ENCODE results near the gene PLEKHA8.

Gene PLEKHA8

DNA sequence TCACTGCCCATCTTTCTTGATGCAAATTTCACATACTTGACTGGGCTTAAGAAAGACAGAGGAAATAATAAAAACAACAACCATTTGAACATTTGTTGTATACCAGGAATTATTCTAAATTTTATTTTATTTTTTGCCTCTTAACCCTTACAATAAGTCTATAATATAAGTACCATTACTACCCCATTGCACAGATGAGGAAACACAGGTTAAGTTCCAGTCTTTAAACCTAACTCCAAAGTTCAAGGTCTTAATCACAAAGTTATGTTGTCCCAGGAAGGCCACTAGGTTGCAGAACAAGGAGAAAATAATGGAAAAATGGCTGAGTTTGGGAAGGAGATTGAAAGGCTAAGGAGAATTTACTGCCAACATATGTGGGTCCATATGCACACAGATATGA lies 5.2 kb upstream of the PLEKHA8 start:
- Histone ChIP-seq H3K79me2 (ENCODE audit: control insufficient read depth, insufficient read depth, low read length, poor library complexity) (peaks cover 2% of the 10 kb centered on the region), H3K36me3 (ENCODE audit: control insufficient read depth in 1 of 2, insufficient read depth in 2 of 2, low read length in 2 of 2) (peaks cover 3% of the 10 kb centered on the region in 2 experiments), H4K8ac (ENCODE audit: low read depth, low read length) (no peak overlapping the region), H2BK120ac (ENCODE audit: insufficient read depth, low read length, poor library complexity) (no peak overlapping the region), H3K27me3 (ENCODE audit: insufficient read depth, low read length) (no peaks in the 10 kb centered on the region), H4K12ac (ENCODE audit: low read depth, low read length) (no peak overlapping the region), H3K18ac (ENCODE audit: low read length) (no peak overlapping the region), H2AK5ac (ENCODE audit: low read length) (no peak overlapping the region), H3K23ac (ENCODE audit: low read length) (no peak overlapping the region), H3K9me3 (ENCODE audit: insufficient read depth, low read depth, low read length) (no peaks in the 10 kb centered on the region), H3K4me1 (ENCODE audit: control insufficient read depth in 1 of 2, insufficient read depth in 2 of 2, low read length in 2 of 2) (peaks cover 0 to 3% of the 10 kb centered on the region in 2 experiments), H3K79me1 (ENCODE audit: low read length) (peaks cover 6% of the 10 kb centered on the region), H2BK5ac (ENCODE audit: low read depth, low read length, poor library complexity) (no peak overlapping the region), H3K27ac (ENCODE audit: low read depth, low read length) (no peak overlapping the region), H2BK12ac (ENCODE audit: low read length) (no peak overlapping the region), H3K14ac (ENCODE audit: low read length) (no peak overlapping the region), H3K4ac (ENCODE audit: low read depth, low read length) (no peak overlapping the region), H2AFZ (ENCODE audit: insufficient read depth, low read length, poor library complexity) (no peak overlapping the region), H3K4me3 (ENCODE audit: low read depth, low read length) (no peak overlapping the region), H3K4me2 (ENCODE audit: low read length) (no peak overlapping the region), H3K9ac (ENCODE audit: low read length) (no peak overlapping the region), H4K91ac (ENCODE audit: low read depth, low read length) (no peak overlapping the region)
- no peak for DNase-seq

DNA sequence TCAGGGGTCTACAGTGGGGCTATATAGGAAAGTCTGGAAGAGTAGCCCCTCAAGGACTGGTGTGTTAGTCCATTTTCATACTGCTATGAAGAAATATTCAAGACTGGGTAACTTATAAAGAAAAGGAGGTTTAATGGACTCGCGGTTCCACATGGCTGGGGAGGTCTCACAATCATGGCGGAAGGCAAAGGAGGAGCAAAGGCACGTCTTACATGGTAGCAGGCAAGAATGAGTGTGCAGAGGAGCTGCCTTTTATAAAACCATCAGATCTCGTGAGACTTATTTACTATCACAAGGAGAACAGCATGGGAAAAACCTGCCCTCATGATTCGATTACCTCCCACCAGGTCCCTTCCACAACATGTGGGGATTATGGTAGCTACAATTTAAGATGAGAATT lies 4.7 kb upstream of the PLEKHA8 start:
- no peak for DNase-seq
- Histone ChIP-seq H3K14ac (ENCODE audit: low read length) (no peak overlapping the region), H4K8ac (ENCODE audit: low read depth, low read length) (no peak overlapping the region), H3K27me3 (ENCODE audit: insufficient read depth, low read length) (no peaks in the 10 kb centered on the region), H3K4me2 (ENCODE audit: low read length) (no peak overlapping the region), H4K12ac (ENCODE audit: low read depth, low read length) (no peak overlapping the region), H3K18ac (ENCODE audit: low read length) (no peak overlapping the region), H3K9me3 (ENCODE audit: insufficient read depth, low read depth, low read length) (no peaks in the 10 kb centered on the region), H3K4me3 (ENCODE audit: low read depth, low read length) (no peak overlapping the region), H2BK5ac (ENCODE audit: low read depth, low read length, poor library complexity) (no peak overlapping the region), H4K91ac (ENCODE audit: low read depth, low read length) (no peak overlapping the region), H3K4me1 (ENCODE audit: control insufficient read depth in 1 of 2, insufficient read depth in 2 of 2, low read length in 2 of 2) (peaks cover 0 to 3% of the 10 kb centered on the region in 2 experiments), H3K36me3 (ENCODE audit: control insufficient read depth in 1 of 2, insufficient read depth in 2 of 2, low read length in 2 of 2) (peaks cover 0 to 3% of the 10 kb centered on the region in 2 experiments), H2AK5ac (ENCODE audit: low read length) (no peak overlapping the region), H2BK12ac (ENCODE audit: low read length) (no peak overlapping the region), H2AFZ (ENCODE audit: insufficient read depth, low read length, poor library complexity) (no peak overlapping the region), H2BK120ac (ENCODE audit: insufficient read depth, low read length, poor library complexity) (no peak overlapping the region), H3K79me2 (ENCODE audit: control insufficient read depth, insufficient read depth, low read length, poor library complexity) (peaks cover 5% of the 10 kb centered on the region), H3K9ac (ENCODE audit: low read length) (no peak overlapping the region), H3K79me1 (ENCODE audit: low read length) (peaks cover 9% of the 10 kb centered on the region), H3K27ac (ENCODE audit: low read depth, low read length) (no peak overlapping the region), H3K4ac (ENCODE audit: low read depth, low read length) (peak overlapping the region; percentile 14), H3K23ac (ENCODE audit: low read length) (no peak overlapping the region)
- WGBS (ENCODE audit: extremely low coverage, insufficient coverage, insufficient read length): no CpG with 5 or more reads among the region's 6 CpGs

DNA sequence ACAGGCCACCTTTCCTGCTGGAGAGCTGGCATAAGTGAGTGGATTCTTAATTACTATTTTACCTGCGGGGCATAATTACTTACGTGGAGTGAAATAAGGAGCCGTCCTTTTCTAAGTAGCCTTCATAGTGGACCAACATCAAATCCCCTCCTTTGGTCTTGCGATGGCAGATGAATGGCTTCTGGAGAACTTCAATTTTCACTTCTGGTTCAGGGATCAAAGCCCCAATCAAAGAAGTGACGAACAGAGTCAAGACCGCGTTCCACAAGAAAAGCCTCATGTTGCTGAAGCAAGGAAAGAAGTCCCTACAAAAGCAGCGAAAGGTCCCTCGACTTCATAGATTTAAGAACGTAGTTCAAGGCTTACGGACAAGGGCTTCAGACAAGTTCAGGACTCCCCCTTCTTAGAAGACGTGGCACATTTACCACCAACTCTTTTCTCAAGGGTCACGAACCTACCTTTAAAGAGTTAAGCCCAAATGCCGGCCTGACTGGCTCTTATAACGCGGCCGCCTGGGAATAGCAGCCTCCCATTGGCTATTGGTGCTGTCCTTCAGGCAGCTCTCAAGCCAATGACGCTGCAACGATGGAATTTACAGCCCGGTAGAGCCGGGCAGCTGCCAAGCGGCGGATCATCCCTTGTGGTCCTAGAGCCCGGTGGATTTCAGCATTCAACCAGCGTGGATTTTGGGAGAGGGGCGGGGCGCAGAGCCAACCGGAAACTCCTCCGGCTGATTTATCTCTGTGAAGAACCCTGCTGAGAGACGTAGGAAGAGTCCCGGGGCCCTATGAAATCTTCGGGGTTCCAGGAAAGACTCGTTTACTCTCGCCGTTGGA lies 1.8 kb upstream of the PLEKHA8 start, which contains the start of gene FKBP14:
FKBP14 (minus strand) TSS at position 474 of the 836 bp plus-strand sequence; CDS start at position 280, 194 bp downstream.
- H2BK5ac ChIP-seq (ENCODE audit: low read depth, low read length, poor library complexity): peak within 1 kb of the TSS; percentile 78
- peak within 1 kb of the TSS; percentile 46 for H3K18ac ChIP-seq (ENCODE audit: low read length)
- H2BK120ac ChIP-seq (ENCODE audit: insufficient read depth, low read length, poor library complexity): peak within 1 kb of the TSS; percentile 63
- peaks cover 2 to 8% of the 10 kb centered on the region in 2 experiments for H3K4me1 ChIP-seq (ENCODE audit: control insufficient read depth in 1 of 2, insufficient read depth in 2 of 2, low read length in 2 of 2)
- no CpG with 5 or more reads among the region's 35 CpGs for WGBS (ENCODE audit: extremely low coverage, insufficient coverage, insufficient read length)
- peak within 1 kb of the TSS; percentile 86 for H4K12ac ChIP-seq (ENCODE audit: low read depth, low read length)
- no peaks in the 10 kb centered on the region for H3K27me3 ChIP-seq (ENCODE audit: insufficient read depth, low read length)
- peak within 1 kb of the TSS; percentile 36 for H3K27ac ChIP-seq (ENCODE audit: low read depth, low read length)
- peak; percentile 99 to 100 for DNase-seq
- H3K23ac ChIP-seq (ENCODE audit: low read length): no peak within 1 kb of the TSS
- H2AK5ac ChIP-seq (ENCODE audit: low read length): no peak within 1 kb of the TSS
- peak within 1 kb of the TSS; percentile 43 for H2BK12ac ChIP-seq (ENCODE audit: low read length)
- peak within 1 kb of the TSS; percentile 70 for H3K4me3 ChIP-seq (ENCODE audit: low read depth, low read length)
- H3K79me2 ChIP-seq (ENCODE audit: control insufficient read depth, insufficient read depth, low read length, poor library complexity): peaks cover 14% of the 10 kb centered on the region
- peak within 1 kb of the TSS; percentile 98 for H2AFZ ChIP-seq (ENCODE audit: insufficient read depth, low read length, poor library complexity)
- peak within 1 kb of the TSS; percentile 88 for H3K4me2 ChIP-seq (ENCODE audit: low read length)
- H3K79me1 ChIP-seq (ENCODE audit: low read length): peaks cover 16% of the 10 kb centered on the region
- H3K9ac ChIP-seq (ENCODE audit: low read length): peak within 1 kb of the TSS; percentile 82
- peaks cover 0 to 3% of the 10 kb centered on the region in 2 experiments for H3K36me3 ChIP-seq (ENCODE audit: control insufficient read depth in 1 of 2, insufficient read depth in 2 of 2, low read length in 2 of 2)
- no peak within 1 kb of the TSS for H3K4ac ChIP-seq (ENCODE audit: low read depth, low read length)
- peak within 1 kb of the TSS; percentile 91 for H4K8ac ChIP-seq (ENCODE audit: low read depth, low read length)
- no peaks in the 10 kb centered on the region for H3K9me3 ChIP-seq (ENCODE audit: insufficient read depth, low read depth, low read length)
- H4K91ac ChIP-seq (ENCODE audit: low read depth, low read length): peak within 1 kb of the TSS; percentile 76
- H3K14ac ChIP-seq (ENCODE audit: low read length): peak within 1 kb of the TSS; percentile 41

GRCh38 chr7:30027065-30027456 lies 1.2 kb upstream of the PLEKHA8 start:
- Histone ChIP-seq H4K12ac (ENCODE audit: low read depth, low read length) (peak overlapping the region; percentile 86), H3K23ac (ENCODE audit: low read length) (no peak overlapping the region), H3K4me1 (ENCODE audit: control insufficient read depth in 1 of 2, insufficient read depth in 2 of 2, low read length in 2 of 2) (peaks cover 2 to 8% of the 10 kb centered on the region in 2 experiments), H3K4me3 (ENCODE audit: low read depth, low read length) (peak overlapping the region; percentile 65), H3K36me3 (ENCODE audit: control insufficient read depth in 1 of 2, insufficient read depth in 2 of 2, low read length in 2 of 2) (no peaks in the 10 kb centered on the region), H2BK12ac (ENCODE audit: low read length) (peak overlapping the region; percentile 43), H3K27ac (ENCODE audit: low read depth, low read length) (peak overlapping the region; percentile 36), H2BK5ac (ENCODE audit: low read depth, low read length, poor library complexity) (peak overlapping the region; percentile 16), H3K4me2 (ENCODE audit: low read length) (peak overlapping the region; percentile 71), H2AFZ (ENCODE audit: insufficient read depth, low read length, poor library complexity) (peak overlapping the region; percentile 98), H3K9ac (ENCODE audit: low read length) (no peak overlapping the region), H2AK5ac (ENCODE audit: low read length) (no peak overlapping the region), H3K4ac (ENCODE audit: low read depth, low read length) (no peak overlapping the region), H3K27me3 (ENCODE audit: insufficient read depth, low read length) (no peaks in the 10 kb centered on the region), H3K14ac (ENCODE audit: low read length) (no peak overlapping the region), H3K18ac (ENCODE audit: low read length) (no peak overlapping the region), H2BK120ac (ENCODE audit: insufficient read depth, low read length, poor library complexity) (peak overlapping the region; percentile 63), H4K8ac (ENCODE audit: low read depth, low read length) (peak overlapping the region; percentile 91), H3K79me1 (ENCODE audit: low read length) (peaks cover 16% of the 10 kb centered on the region), H4K91ac (ENCODE audit: low read depth, low read length) (peak overlapping the region; percentile 76), H3K9me3 (ENCODE audit: insufficient read depth, low read depth, low read length) (no peaks in the 10 kb centered on the region), H3K79me2 (ENCODE audit: control insufficient read depth, insufficient read depth, low read length, poor library complexity) (peaks cover 14% of the 10 kb centered on the region)
- DNase-seq: peak; percentile 27 to 66
- no CpG with 5 or more reads among the region's 10 CpGs for WGBS (ENCODE audit: extremely low coverage, insufficient coverage, insufficient read length)
